ENCODE measurements around the gene DDX55. TPM values are rescaled to one million over a fixed set of nuclear protein-coding genes. Genes with fewer than 3 reads are reported as not detected.
"Not testable (repeated sequence)": the region's sequence is repeated elsewhere in the genome, so short reads cannot be mapped to it uniquely, and the experiment has no call there.

The DDX55 gene
- polyA plus RNA-seq, 4 donors: 8.3 to 34.1 (median 9.9) TPM

DNA sequence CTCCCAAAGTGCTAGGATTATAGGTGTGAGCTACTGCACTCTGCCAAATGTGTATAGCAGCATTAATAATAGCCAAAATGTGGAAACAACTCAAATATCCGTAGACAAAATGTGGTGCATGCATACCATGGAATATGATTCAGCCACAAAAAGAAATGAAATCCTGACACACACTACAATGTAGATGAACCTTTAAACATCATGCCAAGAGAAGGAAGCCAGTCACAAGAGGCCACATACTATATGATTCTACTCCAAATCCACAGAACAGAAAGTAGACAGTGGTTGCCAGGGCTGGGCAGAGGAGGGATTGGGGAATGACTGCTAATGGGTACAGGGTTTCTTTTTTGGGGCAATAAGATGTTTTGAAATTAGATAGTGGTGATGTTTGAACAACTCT is 25.3 kb upstream of the DDX55 start:
- Histone ChIP-seq H3K4me1 (ENCODE audit: control insufficient read depth in 3 of 3, insufficient read depth in 2 of 3, low read depth in 1 of 3, low read length in 2 of 3) (no peaks in the 10 kb centered on the region), H3K9me3 (ENCODE audit: control insufficient read depth in 2 of 2, insufficient read depth in 1 of 2, low read depth in 1 of 2, low read length in 1 of 2) (peaks cover 0 to 6% of the 10 kb centered on the region in 2 donors), H3K4me3 (ENCODE audit: low read depth in 1 of 3, low read length in 3 of 3) (no peak overlapping the region), H3K36me3 (ENCODE audit: control insufficient read depth in 3 of 3, insufficient read depth in 2 of 3, low read depth in 1 of 3, low read length in 3 of 3) (peaks cover 0 to 16% (median 0%) of the 10 kb centered on the region in 3 donors), H3K27me3 (ENCODE audit: control insufficient read depth in 3 of 3, insufficient read depth in 3 of 3, low read length in 3 of 3) (peaks cover 0 to 3% (median 0%) of the 10 kb centered on the region in 3 donors), H3K27ac (ENCODE audit: low read depth in 1 of 3, low read length in 2 of 3) (no peak overlapping the region)
- no peak for FAIRE-seq
- WGBS, 3 donors: 83 to 91% (median 88%) methylated on average over 1 of the region's 1 CpG
- no peak for DNase-seq

DNA sequence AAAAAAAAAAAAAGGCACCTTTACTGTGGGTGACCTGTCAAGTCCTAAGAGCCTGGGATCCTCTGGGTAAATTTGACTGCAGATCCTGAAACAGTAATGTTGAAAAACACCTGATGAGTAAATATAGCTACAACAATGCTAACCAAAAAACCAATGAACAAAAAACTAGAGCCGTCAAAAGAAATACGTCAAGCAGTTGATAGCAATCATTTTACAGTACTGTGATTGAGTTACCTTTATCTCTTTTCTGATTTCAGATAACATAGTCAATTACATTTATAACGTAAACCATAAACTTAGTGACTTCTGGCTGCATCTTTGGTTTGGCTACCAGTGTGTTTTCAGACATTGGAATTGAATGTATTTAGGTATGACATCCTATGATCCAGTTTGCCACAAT is 23.7 kb upstream of the DDX55 start:
- no peak for DNase-seq
- WGBS, 3 donors: 35 to 68% (median 58%) methylated on average over 3 of the region's 3 CpGs
- Histone ChIP-seq H3K27ac (ENCODE audit: low read depth in 1 of 3, low read length in 2 of 3) (no peak overlapping the region), H3K9me3 (ENCODE audit: control insufficient read depth in 2 of 2, insufficient read depth in 1 of 2, low read depth in 1 of 2, low read length in 1 of 2) (peaks cover 0 to 6% of the 10 kb centered on the region in 2 donors), H3K4me3 (ENCODE audit: low read depth in 1 of 3, low read length in 3 of 3) (no peak overlapping the region), H3K4me1 (ENCODE audit: control insufficient read depth in 3 of 3, insufficient read depth in 2 of 3, low read depth in 1 of 3, low read length in 2 of 3) (peaks cover 0 to 8% (median 8%) of the 10 kb centered on the region in 3 donors), H3K36me3 (ENCODE audit: control insufficient read depth in 3 of 3, insufficient read depth in 2 of 3, low read depth in 1 of 3, low read length in 3 of 3) (peaks cover 0 to 16% (median 0%) of the 10 kb centered on the region in 3 donors), H3K27me3 (ENCODE audit: control insufficient read depth in 3 of 3, insufficient read depth in 3 of 3, low read length in 3 of 3) (no peaks in the 10 kb centered on the region)
- no peak for FAIRE-seq

DNA sequence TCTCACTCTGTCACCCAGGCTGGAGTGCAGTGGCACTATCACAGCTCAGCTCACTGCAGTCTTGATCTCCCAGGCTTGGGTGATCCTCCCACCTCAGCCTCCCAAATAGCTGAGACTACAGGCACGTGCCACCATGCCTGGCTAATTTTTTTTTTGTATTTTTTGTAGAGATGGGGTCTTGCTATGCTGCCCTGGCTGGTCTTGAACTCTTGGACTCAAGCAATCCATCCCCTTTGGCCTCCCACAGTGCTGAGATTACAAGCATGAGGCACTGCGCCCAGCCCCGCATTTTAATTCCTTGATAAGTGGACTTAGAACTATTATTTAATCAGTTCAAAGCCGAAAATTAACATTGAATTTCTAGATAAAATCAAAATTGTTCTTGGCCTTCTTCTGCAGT is 23.1 kb upstream of the DDX55 start:
- not testable (repeated sequence) for H3K4me1 ChIP-seq (ENCODE audit: control insufficient read depth in 3 of 3, insufficient read depth in 2 of 3, low read depth in 1 of 3, low read length in 2 of 3); H3K9me3 ChIP-seq (ENCODE audit: control insufficient read depth in 2 of 2, insufficient read depth in 1 of 2, low read depth in 1 of 2, low read length in 1 of 2); H3K4me3 ChIP-seq (ENCODE audit: low read depth in 1 of 3, low read length in 3 of 3); FAIRE-seq; H3K27me3 ChIP-seq (ENCODE audit: control insufficient read depth in 3 of 3, insufficient read depth in 3 of 3, low read length in 3 of 3); DNase-seq; H3K27ac ChIP-seq (ENCODE audit: low read depth in 1 of 3, low read length in 2 of 3)
- 53 to 88% (median 64%) methylated on average over 4 of the region's 4 CpGs for WGBS, 3 donors
- H3K36me3 ChIP-seq (ENCODE audit: control insufficient read depth in 3 of 3, insufficient read depth in 2 of 3, low read depth in 1 of 3, low read length in 3 of 3): peaks cover 0 to 16% (median 0%) of the 10 kb centered on the region in 3 donors

DNA sequence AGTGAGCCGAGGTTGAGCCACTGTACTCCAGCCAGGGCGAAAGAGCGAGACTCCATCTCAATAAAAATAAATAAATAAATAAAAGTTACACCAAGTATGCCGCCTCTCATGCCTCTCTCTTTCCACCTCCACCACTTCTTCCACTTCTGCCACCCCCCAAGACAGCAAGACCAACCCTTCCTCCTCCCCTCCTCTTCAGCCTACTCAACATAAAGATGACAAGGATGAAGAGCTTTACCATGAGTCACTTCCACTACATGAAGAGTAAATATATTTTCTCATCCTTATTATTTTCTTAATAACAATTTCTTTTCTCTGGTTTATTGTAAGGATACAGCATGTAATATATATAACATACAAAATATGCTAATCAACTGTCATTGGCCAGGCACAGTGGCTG is 21.1 kb upstream of the DDX55 start:
- H3K27me3 ChIP-seq (ENCODE audit: control insufficient read depth in 3 of 3, insufficient read depth in 3 of 3, low read length in 3 of 3): no peaks in the 10 kb centered on the region
- no peak overlapping the region for H3K4me3 ChIP-seq (ENCODE audit: low read depth in 1 of 3, low read length in 3 of 3)
- no peak for FAIRE-seq
- H3K36me3 ChIP-seq (ENCODE audit: control insufficient read depth in 3 of 3, insufficient read depth in 2 of 3, low read depth in 1 of 3, low read length in 3 of 3): peaks cover 0 to 16% (median 0%) of the 10 kb centered on the region in 3 donors
- no peak overlapping the region for H3K27ac ChIP-seq (ENCODE audit: low read depth in 1 of 3, low read length in 2 of 3)
- DNase-seq: no peak
- peaks cover 0 to 6% of the 10 kb centered on the region in 2 donors for H3K9me3 ChIP-seq (ENCODE audit: control insufficient read depth in 2 of 2, insufficient read depth in 1 of 2, low read depth in 1 of 2, low read length in 1 of 2)
- WGBS, 3 donors: 89 to 97% (median 96%) methylated on average over 4 of the region's 4 CpGs
- peaks cover 0 to 13% (median 8%) of the 10 kb centered on the region in 3 donors for H3K4me1 ChIP-seq (ENCODE audit: control insufficient read depth in 3 of 3, insufficient read depth in 2 of 3, low read depth in 1 of 3, low read length in 2 of 3)

DNA sequence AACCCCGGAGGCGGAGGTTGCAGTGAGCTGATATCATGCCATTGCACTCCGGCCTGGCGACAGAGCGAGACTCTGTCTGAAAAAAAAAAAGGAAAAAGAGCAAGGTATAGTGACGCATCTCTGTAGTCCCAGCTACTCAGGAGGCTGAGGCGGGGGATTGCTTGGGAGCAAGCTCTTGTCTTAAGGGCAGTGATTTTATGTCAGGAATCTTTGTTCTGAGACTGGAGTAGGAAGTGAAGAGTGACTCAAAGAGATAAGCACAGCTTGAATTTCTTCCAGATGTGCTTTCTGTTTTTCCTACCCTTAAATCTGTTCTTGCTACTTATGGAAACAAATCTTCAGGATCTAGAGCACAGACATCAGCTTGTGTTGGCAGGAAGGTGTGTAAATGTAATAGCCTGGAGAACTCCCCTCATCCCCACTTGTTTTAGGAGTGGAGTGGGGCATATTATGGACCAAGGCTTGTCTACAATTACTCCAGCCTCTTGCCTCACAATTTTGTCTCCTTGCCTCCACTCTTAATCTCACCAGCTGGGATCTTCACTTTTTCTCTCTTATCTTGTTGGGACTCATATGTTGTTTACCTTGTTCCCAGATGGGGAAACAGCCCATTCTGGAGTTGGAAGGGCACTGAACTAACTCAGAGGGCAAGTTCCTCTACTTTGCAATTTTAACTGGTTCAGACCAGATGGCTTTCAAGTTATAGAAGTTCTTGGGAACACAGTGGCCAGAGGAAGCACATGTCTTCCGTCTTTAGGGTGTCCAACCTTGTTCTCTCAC is 10.0 kb upstream of the DDX55 start:
- Histone ChIP-seq H3K4me1 (ENCODE audit: control insufficient read depth in 3 of 3, insufficient read depth in 2 of 3, low read depth in 1 of 3, low read length in 2 of 3) (peaks cover 0 to 5% (median 0%) of the 10 kb centered on the region in 3 donors), H3K9me3 (ENCODE audit: control insufficient read depth in 2 of 2, insufficient read depth in 1 of 2, low read depth in 1 of 2, low read length in 1 of 2) (no peaks in the 10 kb centered on the region), H3K27ac (ENCODE audit: low read depth in 1 of 3, low read length in 2 of 3) (no peak overlapping the region), H3K36me3 (ENCODE audit: control insufficient read depth in 3 of 3, insufficient read depth in 2 of 3, low read depth in 1 of 3, low read length in 3 of 3) (peaks cover 5 to 49% (median 25%) of the 10 kb centered on the region in 3 donors), H3K4me3 (ENCODE audit: low read depth in 1 of 3, low read length in 3 of 3) (no peak overlapping the region), H3K27me3 (ENCODE audit: control insufficient read depth in 3 of 3, insufficient read depth in 3 of 3, low read length in 3 of 3) (no peaks in the 10 kb centered on the region)
- no peak for FAIRE-seq
- WGBS, 3 donors: 78 to 82% (median 82%) methylated on average over 8 of the region's 8 CpGs
- DNase-seq: no peak

DNA sequence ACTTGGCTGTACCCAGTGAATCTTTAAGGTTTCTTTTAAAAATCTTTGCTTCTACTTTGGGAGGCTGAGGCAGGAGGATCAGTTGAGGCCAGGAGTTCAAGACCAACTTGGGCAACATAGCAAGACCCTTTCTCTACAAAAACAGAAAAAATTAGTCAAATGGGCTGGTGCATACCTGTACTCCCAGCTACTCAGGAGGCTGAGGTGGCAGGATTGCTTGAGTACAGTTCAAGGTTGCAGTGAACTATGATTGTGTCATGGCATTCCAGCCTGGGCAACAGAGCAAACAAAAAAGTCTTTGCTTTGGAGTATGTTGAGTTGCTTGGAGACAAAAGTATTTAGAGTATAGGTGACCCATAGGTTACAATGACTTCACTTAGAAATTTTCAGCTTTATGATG is 6.2 kb upstream of the DDX55 start:
- FAIRE-seq: no peak
- DNase-seq: no peak
- Histone ChIP-seq H3K27me3 (ENCODE audit: control insufficient read depth in 3 of 3, insufficient read depth in 3 of 3, low read length in 3 of 3) (no peaks in the 10 kb centered on the region), H3K9me3 (ENCODE audit: control insufficient read depth in 2 of 2, insufficient read depth in 1 of 2, low read depth in 1 of 2, low read length in 1 of 2) (no peaks in the 10 kb centered on the region), H3K4me3 (ENCODE audit: low read depth in 1 of 3, low read length in 3 of 3) (no peak overlapping the region), H3K36me3 (ENCODE audit: control insufficient read depth in 3 of 3, insufficient read depth in 2 of 3, low read depth in 1 of 3, low read length in 3 of 3) (peaks cover 5 to 34% (median 14%) of the 10 kb centered on the region in 3 donors), H3K4me1 (ENCODE audit: control insufficient read depth in 3 of 3, insufficient read depth in 2 of 3, low read depth in 1 of 3, low read length in 2 of 3) (no peaks in the 10 kb centered on the region), H3K27ac (ENCODE audit: low read depth in 1 of 3, low read length in 2 of 3) (no peak overlapping the region)

DNA sequence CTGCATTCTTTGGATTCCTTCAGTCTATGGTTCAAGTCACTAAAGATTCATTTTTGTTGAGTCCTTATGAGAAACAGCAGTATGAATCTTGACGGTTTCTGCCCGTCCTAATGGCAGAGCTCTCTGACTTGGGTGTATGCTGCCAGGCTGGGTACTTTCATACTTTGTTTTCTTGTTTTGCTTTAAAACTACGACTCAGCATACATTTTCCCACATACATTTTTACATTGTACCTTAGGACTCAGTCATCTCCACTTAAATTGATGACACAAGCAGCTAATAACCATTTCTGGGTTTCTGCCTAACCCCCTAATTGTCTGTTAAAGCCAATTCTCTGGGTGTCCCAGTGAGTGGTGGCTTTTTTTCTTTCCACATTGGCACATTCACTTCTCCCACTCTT is 4.8 kb upstream of the DDX55 start:
- H3K4me1 ChIP-seq (ENCODE audit: control insufficient read depth in 3 of 3, insufficient read depth in 2 of 3, low read depth in 1 of 3, low read length in 2 of 3): peaks cover 0 to 6% (median 0%) of the 10 kb centered on the region in 3 donors
- 81 to 87% (median 83%) methylated on average over 3 of the region's 3 CpGs for WGBS, 3 donors
- no peaks in the 10 kb centered on the region for H3K9me3 ChIP-seq (ENCODE audit: control insufficient read depth in 2 of 2, insufficient read depth in 1 of 2, low read depth in 1 of 2, low read length in 1 of 2)
- H3K27me3 ChIP-seq (ENCODE audit: control insufficient read depth in 3 of 3, insufficient read depth in 3 of 3, low read length in 3 of 3): no peaks in the 10 kb centered on the region
- no peak for DNase-seq
- H3K4me3 ChIP-seq (ENCODE audit: low read depth in 1 of 3, low read length in 3 of 3): no peak overlapping the region
- H3K27ac ChIP-seq (ENCODE audit: low read depth in 1 of 3, low read length in 2 of 3): no peak overlapping the region
- FAIRE-seq: no peak
- peaks cover 5 to 27% (median 5%) of the 10 kb centered on the region in 3 donors for H3K36me3 ChIP-seq (ENCODE audit: control insufficient read depth in 3 of 3, insufficient read depth in 2 of 3, low read depth in 1 of 3, low read length in 3 of 3)

DNA sequence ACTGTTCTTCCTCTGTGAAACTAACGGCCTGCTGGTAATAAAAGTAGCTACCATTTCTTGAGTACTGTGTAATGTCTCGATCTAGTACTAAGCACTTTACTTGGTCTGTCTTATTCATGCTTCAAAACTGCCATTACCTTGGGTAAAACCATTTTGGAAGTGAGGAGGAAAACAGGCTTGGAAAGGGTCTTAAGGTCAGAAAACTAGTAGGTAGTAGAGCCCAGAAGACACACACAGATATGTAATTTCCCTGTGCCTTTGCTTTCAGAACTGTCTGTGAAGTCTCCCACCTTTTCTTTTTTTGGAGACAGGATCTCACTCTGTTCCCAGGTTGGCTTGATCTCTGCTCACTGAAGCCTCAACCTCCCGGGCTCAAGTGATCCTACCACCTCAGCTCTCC is 3.4 kb upstream of the DDX55 start:
- WGBS, 3 donors: 70 to 75% (median 73%) methylated on average over 3 of the region's 3 CpGs
- H3K9me3 ChIP-seq (ENCODE audit: control insufficient read depth in 2 of 2, insufficient read depth in 1 of 2, low read depth in 1 of 2, low read length in 1 of 2): no peaks in the 10 kb centered on the region
- H3K36me3 ChIP-seq (ENCODE audit: control insufficient read depth in 3 of 3, insufficient read depth in 2 of 3, low read depth in 1 of 3, low read length in 3 of 3): peaks cover 3 to 19% (median 5%) of the 10 kb centered on the region in 3 donors
- DNase-seq (no peak), FAIRE-seq (no peak)
- H3K4me1 ChIP-seq (ENCODE audit: control insufficient read depth in 3 of 3, insufficient read depth in 2 of 3, low read depth in 1 of 3, low read length in 2 of 3): peaks cover 0 to 6% (median 5%) of the 10 kb centered on the region in 3 donors
- H3K4me3 ChIP-seq (ENCODE audit: low read depth in 1 of 3, low read length in 3 of 3): no peak overlapping the region
- no peak overlapping the region for H3K27ac ChIP-seq (ENCODE audit: low read depth in 1 of 3, low read length in 2 of 3)
- no peaks in the 10 kb centered on the region for H3K27me3 ChIP-seq (ENCODE audit: control insufficient read depth in 3 of 3, insufficient read depth in 3 of 3, low read length in 3 of 3)
